Measurements from ENCODE around the gene FSTL4.
"Not testable (repeated sequence)": the region's sequence is repeated elsewhere in the genome, so short reads cannot be mapped to it uniquely, and the experiment has no call there.

Gene FSTL4

DNA sequence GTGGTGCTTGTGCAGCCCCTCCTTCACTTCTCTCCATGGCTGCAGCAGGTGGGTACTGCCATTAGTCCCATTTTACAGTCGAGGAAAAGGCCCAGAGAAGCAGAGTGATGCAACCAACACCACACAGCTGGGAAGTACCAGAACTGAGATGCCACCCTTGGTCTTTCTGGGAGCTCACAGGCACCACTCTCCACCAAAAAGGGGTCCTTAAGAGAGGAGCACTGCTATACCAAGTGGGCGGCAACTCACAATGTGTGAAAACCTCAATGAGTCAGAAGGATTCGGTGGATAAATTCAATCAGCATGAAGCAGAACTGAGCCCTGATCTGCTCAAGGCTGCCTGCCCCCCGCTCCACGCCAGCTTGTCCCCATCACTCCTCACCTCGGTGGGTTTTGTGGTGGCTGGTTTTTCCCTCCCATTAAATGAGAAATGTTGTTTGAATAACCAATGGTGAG, 213.7 kb downstream of the FSTL4 start:
- Histone ChIP-seq H3K27me3 (ENCODE audit: control insufficient read depth in 1 of 2, insufficient read depth in 2 of 2, low read length in 2 of 2) (no peaks in the 10 kb centered on the region), H3K36me3 (ENCODE audit: control insufficient read depth in 2 of 2, insufficient read depth in 2 of 2, low read length in 2 of 2) (no peaks in the 10 kb centered on the region), H3K4me1 (ENCODE audit: control insufficient read depth, insufficient read depth, low read length) (no peaks in the 10 kb centered on the region), H3K4me3 (ENCODE audit: low read length in 2 of 2) (no peak overlapping the region), H3K9ac (ENCODE audit: low read length in 2 of 2) (no peak overlapping the region), H3K27ac (ENCODE audit: low read length) (no peak overlapping the region), H3K9me3 (ENCODE audit: control insufficient read depth in 2 of 2, low read length in 2 of 2) (no peaks in the 10 kb centered on the region)

DNA sequence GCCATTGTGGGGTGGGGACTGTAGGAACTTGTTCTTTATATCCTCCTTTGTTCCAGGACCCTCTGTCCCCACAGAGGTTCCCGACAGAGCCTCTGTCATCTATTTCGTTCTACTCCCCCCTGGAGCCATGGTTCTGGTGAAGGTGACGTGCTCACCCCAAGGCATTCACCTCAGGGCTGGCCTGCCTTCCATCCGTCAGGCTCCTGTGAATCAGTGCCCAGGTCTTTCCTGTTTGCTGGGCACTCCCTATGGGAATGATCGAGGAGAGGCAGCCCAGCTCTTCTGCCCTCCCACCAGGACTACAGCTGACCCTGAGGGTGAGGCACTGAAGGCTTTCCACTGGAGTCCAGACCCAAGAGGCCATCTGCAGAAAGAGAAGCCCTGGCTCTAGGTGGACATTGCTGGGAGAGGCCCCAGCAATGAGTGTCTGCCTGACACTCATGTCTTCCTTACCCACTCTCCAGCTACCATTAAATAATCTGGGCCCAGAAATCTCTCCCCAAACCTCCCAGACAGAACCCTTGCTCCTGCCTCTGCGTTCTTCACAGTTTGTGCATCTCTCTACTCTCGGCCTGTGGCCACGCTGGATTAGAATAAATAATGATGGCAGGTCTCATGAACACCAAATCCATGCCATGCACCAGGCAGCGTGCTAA, 214.2 kb downstream of the FSTL4 start:
- Histone ChIP-seq H3K36me3 (ENCODE audit: control insufficient read depth in 2 of 2, insufficient read depth in 2 of 2, low read length in 2 of 2) (no peaks in the 10 kb centered on the region), H3K27ac (ENCODE audit: low read length) (no peak overlapping the region), H3K9ac (ENCODE audit: low read length in 2 of 2) (no peak overlapping the region), H3K9me3 (ENCODE audit: control insufficient read depth in 2 of 2, low read length in 2 of 2) (no peaks in the 10 kb centered on the region), H3K4me3 (ENCODE audit: low read length in 2 of 2) (no peak overlapping the region), H3K27me3 (ENCODE audit: control insufficient read depth in 1 of 2, insufficient read depth in 2 of 2, low read length in 2 of 2) (no peaks in the 10 kb centered on the region), H3K4me1 (ENCODE audit: control insufficient read depth, insufficient read depth, low read length) (no peaks in the 10 kb centered on the region)

DNA sequence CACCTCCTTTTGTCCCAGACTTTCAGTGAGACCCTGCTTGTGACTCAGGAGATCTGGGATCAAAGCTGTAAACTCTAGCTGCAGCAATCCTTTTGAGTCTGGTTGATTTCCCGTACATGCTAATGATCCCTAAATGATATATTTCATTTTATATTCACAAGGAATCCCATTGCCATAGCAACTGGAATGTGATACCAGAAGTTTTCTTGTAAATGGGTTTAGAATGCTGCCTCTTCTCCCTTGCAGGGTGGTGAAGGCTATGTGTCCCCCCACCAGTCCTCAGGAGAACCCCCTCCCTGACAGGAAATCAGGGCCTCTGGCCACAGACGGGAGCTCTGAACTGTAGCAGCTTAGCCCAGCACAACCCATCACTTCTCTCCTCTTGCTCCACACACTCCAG, 215.0 kb downstream of the FSTL4 start:
- Histone ChIP-seq H3K4me3 (ENCODE audit: low read length in 2 of 2) (no peak overlapping the region), H3K9me3 (ENCODE audit: control insufficient read depth in 2 of 2, low read length in 2 of 2) (no peaks in the 10 kb centered on the region), H3K27ac (ENCODE audit: low read length) (no peak overlapping the region), H3K36me3 (ENCODE audit: control insufficient read depth in 2 of 2, insufficient read depth in 2 of 2, low read length in 2 of 2) (no peaks in the 10 kb centered on the region), H3K9ac (ENCODE audit: low read length in 2 of 2) (no peak overlapping the region), H3K27me3 (ENCODE audit: control insufficient read depth in 1 of 2, insufficient read depth in 2 of 2, low read length in 2 of 2) (no peaks in the 10 kb centered on the region), H3K4me1 (ENCODE audit: control insufficient read depth, insufficient read depth, low read length) (no peaks in the 10 kb centered on the region)

DNA sequence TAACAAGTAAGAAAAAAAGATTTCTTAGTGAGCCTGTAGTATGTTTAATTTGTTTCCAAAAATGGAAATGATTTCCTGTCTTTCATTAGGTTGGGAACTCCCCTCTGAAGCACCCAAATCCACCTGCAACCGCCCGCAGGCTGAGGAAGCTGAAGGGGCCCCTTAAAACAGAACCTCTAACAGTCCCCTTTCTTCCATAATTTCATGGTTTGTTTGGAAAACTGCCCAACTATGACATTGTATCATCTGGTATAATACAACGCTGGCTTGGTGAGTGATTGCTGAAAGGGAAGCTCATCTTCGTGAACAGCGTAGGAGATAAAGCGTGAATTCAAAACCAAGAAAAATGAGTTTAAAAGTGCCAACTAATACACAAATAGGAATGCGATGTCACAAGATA, 215.5 kb downstream of the FSTL4 start:
- no peak overlapping the region for H3K27ac ChIP-seq (ENCODE audit: low read length)
- no peaks in the 10 kb centered on the region for H3K27me3 ChIP-seq (ENCODE audit: control insufficient read depth in 1 of 2, insufficient read depth in 2 of 2, low read length in 2 of 2)
- H3K36me3 ChIP-seq (ENCODE audit: control insufficient read depth in 2 of 2, insufficient read depth in 2 of 2, low read length in 2 of 2): no peaks in the 10 kb centered on the region

DNA sequence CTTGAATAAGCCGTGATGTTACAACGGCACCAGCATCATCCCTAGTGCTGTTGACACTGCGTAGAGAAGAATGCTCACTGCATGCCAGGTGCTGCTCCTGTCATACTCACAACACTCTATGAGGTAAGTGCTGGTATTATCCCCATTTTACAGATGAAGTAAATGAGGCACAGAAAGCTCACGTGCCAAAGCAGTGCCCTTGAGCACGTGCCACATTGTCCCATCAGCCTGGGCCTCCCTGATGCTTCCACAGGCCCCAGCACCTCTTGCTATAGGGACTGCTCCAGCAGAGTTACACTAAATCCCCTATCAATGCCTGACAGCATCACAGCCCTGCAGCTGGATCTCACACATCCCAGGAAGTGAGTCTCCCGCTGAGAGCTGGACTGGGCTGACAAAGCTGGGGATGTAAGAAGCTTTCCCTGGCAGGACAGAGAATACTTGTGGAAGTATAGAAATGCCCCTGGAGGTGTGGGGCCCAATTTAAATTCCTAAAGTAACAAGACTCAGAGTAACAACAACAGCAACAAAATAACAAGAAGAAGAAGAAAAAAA, 216.1 kb downstream of the FSTL4 start:
- H3K36me3 ChIP-seq (ENCODE audit: control insufficient read depth in 2 of 2, insufficient read depth in 2 of 2, low read length in 2 of 2): no peaks in the 10 kb centered on the region
- H3K4me1 ChIP-seq (ENCODE audit: control insufficient read depth, insufficient read depth, low read length): no peaks in the 10 kb centered on the region
- H3K9ac ChIP-seq (ENCODE audit: low read length in 2 of 2): no peak overlapping the region
- no peak overlapping the region for H3K27ac ChIP-seq (ENCODE audit: low read length)
- no peaks in the 10 kb centered on the region for H3K27me3 ChIP-seq (ENCODE audit: control insufficient read depth in 1 of 2, insufficient read depth in 2 of 2, low read length in 2 of 2)
- H3K9me3 ChIP-seq (ENCODE audit: control insufficient read depth in 2 of 2, low read length in 2 of 2): no peaks in the 10 kb centered on the region
- H3K4me3 ChIP-seq (ENCODE audit: low read length in 2 of 2): no peak overlapping the region

More for the DNA sequence above, 215.5 kb downstream of the FSTL4 start:
- Histone ChIP-seq H3K4me1 (ENCODE audit: control insufficient read depth, insufficient read depth, low read length) (no peaks in the 10 kb centered on the region), H3K4me3 (ENCODE audit: low read length in 2 of 2) (no peak overlapping the region), H3K9me3 (ENCODE audit: control insufficient read depth in 2 of 2, low read length in 2 of 2) (no peaks in the 10 kb centered on the region), H3K9ac (ENCODE audit: low read length in 2 of 2) (no peak overlapping the region)

DNA sequence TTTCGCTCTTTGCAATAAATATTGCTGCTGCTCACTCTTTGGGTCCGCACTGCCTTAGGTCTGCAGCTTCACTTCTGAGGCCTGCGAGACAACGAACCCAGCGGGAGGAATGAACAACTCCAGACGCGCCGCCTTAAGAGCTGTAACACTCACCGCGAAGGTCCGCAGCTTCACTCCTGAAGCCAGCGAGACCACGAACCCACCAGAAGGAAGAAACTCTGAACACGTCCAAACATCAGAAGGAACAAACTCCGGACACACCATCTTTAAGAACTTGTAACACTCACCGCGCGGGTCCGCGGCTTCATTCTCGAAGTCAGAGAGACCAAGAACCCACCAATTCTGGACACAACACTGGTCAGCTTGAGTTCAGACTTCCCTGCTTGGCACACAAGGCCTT, 217.1 kb downstream of the FSTL4 start:
- not testable (repeated sequence) for H3K9ac ChIP-seq (ENCODE audit: low read length in 2 of 2); H3K9me3 ChIP-seq (ENCODE audit: control insufficient read depth in 2 of 2, low read length in 2 of 2); H3K36me3 ChIP-seq (ENCODE audit: control insufficient read depth in 2 of 2, insufficient read depth in 2 of 2, low read length in 2 of 2); H3K4me1 ChIP-seq (ENCODE audit: control insufficient read depth, insufficient read depth, low read length); H3K27me3 ChIP-seq (ENCODE audit: control insufficient read depth in 1 of 2, insufficient read depth in 2 of 2, low read length in 2 of 2); H3K4me3 ChIP-seq (ENCODE audit: low read length in 2 of 2); H3K27ac ChIP-seq (ENCODE audit: low read length)

DNA sequence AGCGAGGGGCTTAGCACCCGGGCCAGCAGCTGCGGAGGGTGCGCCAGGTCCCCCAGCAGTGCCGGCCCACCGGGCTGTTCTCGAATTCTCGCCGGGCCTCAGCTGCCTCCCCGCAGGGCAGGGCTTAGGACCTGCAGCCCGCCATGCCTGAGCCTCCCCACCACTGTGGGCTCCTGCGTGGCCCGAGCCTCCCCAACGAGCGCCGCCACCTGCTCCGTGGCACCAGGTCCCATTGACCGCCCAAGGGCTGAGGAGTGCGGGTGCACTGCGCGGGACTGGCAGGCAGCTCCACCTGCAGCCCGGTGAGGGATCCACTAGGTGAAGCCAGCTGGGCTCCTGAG, 217.9 kb downstream of the FSTL4 start:
- not testable (repeated sequence) for H3K27ac ChIP-seq (ENCODE audit: low read length); H3K9ac ChIP-seq (ENCODE audit: low read length in 2 of 2); H3K27me3 ChIP-seq (ENCODE audit: control insufficient read depth in 1 of 2, insufficient read depth in 2 of 2, low read length in 2 of 2)

DNA sequence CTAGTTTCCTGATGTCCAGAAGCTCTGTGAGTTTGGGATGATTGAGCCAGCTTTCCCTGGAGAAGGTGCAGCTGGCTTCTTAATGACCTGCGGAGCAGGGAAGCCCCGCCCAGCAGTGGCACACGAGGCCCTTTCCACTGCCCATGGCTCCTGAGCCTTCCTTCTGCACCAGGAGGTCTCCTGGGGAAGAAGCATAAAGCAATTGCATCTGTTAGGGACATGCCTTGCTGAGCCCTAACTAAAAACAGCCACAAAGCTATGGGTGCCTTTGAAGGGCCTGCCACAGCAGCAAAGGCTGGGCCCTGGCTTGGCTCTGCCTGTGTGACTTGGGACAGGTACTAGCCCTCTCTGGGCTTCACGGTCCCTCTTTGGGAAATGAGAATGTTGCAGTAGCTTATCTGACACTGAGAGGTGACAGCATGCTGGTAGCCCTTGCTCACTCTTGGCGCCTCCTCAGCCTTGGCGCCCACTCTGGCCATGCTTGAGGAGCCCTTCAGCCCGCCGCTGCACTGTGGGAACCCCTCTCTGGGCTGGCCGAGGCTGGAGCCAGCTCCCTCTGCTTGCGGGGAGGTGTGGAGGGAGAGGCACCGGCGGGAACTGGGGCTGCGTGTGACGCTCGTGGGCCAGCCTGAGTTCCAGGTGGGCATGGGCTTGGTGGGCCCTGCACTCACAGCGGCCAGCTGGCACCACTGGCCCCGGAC, 218.4 kb downstream of the FSTL4 start:
- Histone ChIP-seq H3K9me3 (ENCODE audit: control insufficient read depth in 2 of 2, low read length in 2 of 2) (no peaks in the 10 kb centered on the region), H3K9ac (ENCODE audit: low read length in 2 of 2) (no peak overlapping the region), H3K4me3 (ENCODE audit: low read length in 2 of 2) (no peak overlapping the region), H3K27ac (ENCODE audit: low read length) (no peak overlapping the region), H3K36me3 (ENCODE audit: control insufficient read depth in 2 of 2, insufficient read depth in 2 of 2, low read length in 2 of 2) (no peaks in the 10 kb centered on the region), H3K4me1 (ENCODE audit: control insufficient read depth, insufficient read depth, low read length) (no peaks in the 10 kb centered on the region), H3K27me3 (ENCODE audit: control insufficient read depth in 1 of 2, insufficient read depth in 2 of 2, low read length in 2 of 2) (no peaks in the 10 kb centered on the region)

More for the DNA sequence above, 217.9 kb downstream of the FSTL4 start:
- not testable (repeated sequence) for H3K4me3 ChIP-seq (ENCODE audit: low read length in 2 of 2); H3K36me3 ChIP-seq (ENCODE audit: control insufficient read depth in 2 of 2, insufficient read depth in 2 of 2, low read length in 2 of 2); H3K4me1 ChIP-seq (ENCODE audit: control insufficient read depth, insufficient read depth, low read length); H3K9me3 ChIP-seq (ENCODE audit: control insufficient read depth in 2 of 2, low read length in 2 of 2)

DNA sequence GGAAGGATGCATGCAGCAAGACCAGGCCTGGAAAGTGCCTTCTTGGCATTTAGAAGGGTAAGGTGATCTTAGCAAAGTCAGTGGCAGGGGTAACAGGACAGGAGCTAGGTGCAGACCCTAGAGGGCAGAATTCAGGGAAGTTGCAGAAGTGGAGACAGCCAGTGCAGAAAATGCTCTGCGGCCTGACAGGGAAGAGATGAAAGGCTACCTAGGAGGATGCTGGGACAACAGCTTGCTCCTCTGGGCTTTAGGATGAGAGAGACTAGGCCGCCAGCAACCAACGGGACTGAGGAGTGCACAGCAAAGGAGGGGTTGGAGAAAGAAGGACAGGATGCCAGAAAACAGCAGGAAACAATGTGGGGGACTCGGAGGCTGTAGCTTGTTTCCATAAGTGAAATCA, 219.9 kb downstream of the FSTL4 start:
- H3K9me3 ChIP-seq (ENCODE audit: control insufficient read depth in 2 of 2, low read length in 2 of 2): no peaks in the 10 kb centered on the region
- no peak overlapping the region for H3K4me3 ChIP-seq (ENCODE audit: low read length in 2 of 2)
- H3K27ac ChIP-seq (ENCODE audit: low read length): no peak overlapping the region
- no peaks in the 10 kb centered on the region for H3K4me1 ChIP-seq (ENCODE audit: control insufficient read depth, insufficient read depth, low read length)
- H3K27me3 ChIP-seq (ENCODE audit: control insufficient read depth in 1 of 2, insufficient read depth in 2 of 2, low read length in 2 of 2): no peaks in the 10 kb centered on the region
- no peaks in the 10 kb centered on the region for H3K36me3 ChIP-seq (ENCODE audit: control insufficient read depth in 2 of 2, insufficient read depth in 2 of 2, low read length in 2 of 2)
- H3K9ac ChIP-seq (ENCODE audit: low read length in 2 of 2): no peak overlapping the region

DNA sequence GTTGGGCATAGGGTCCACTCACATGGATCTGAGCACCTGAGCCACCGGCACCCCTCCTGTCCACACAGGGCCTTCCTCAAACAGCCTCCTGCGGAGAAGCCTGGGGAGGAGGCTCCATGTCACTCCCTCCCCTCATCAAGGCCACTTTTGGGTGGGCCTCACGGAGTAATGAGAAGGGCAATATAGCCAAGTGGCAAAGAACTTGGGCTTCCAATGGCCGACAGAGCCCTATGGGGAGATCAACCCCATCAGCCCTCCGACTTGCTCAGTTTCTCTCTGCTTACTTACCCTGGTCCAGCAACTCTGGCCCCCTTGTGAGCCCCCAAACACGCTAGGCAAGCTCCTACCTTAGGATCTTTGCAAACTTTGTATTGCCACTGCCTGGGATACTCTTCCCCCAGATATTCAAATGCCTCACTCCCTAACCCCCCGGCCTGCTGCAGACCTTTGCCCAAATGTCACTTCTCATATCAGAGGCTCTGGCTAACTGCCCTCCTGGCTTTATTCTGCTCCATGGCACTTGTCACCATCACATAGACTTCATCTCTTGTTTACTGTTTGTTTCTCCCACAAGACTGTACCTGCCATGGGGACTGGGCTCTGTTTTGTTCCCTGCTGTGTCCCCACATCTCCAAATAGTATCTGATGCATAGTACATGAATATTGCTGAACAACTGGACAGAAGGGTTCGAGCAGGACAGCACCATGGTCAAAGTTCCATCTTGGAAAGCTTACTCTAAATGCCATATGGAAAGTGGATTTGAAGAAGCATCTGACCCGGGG, 220.8 kb downstream of the FSTL4 start:
- no peak overlapping the region for H3K9ac ChIP-seq (ENCODE audit: low read length in 2 of 2)
- H3K9me3 ChIP-seq (ENCODE audit: control insufficient read depth in 2 of 2, low read length in 2 of 2): no peaks in the 10 kb centered on the region
- H3K4me3 ChIP-seq (ENCODE audit: low read length in 2 of 2): no peak overlapping the region
- no peaks in the 10 kb centered on the region for H3K27me3 ChIP-seq (ENCODE audit: control insufficient read depth in 1 of 2, insufficient read depth in 2 of 2, low read length in 2 of 2)
- H3K27ac ChIP-seq (ENCODE audit: low read length): no peak overlapping the region
- H3K4me1 ChIP-seq (ENCODE audit: control insufficient read depth, insufficient read depth, low read length): no peaks in the 10 kb centered on the region
- H3K36me3 ChIP-seq (ENCODE audit: control insufficient read depth in 2 of 2, insufficient read depth in 2 of 2, low read length in 2 of 2): no peaks in the 10 kb centered on the region

Measured in stomach smooth muscle (tissue), 2 donors.